HepG2 (cell line): ENCODE data around the gene KATNB1. TPM values are rescaled to one million over a fixed set of nuclear protein-coding genes. Genes with fewer than 3 reads are reported as not detected.
A peak's percentile ranks its signal among the peaks of the same experiment; 100 is the strongest.

ENCODE experiments used
- ATAC-seq: fragments of 200-7000 bp; cut with Tn5 transposase; 3 replicates; pipeline ENCODE4 v1.9.1; 2020; ENCODE audit warnings: mild to moderate bottlenecking, moderate library complexity
- BruUV-seq: library from RNA; stranded (reverse); fragments of 400-500 nt; replicated peaks from 2 replicates; lab custom pipeline; 2021; lab: Mats Ljungman, UMichigan
- CTCF ChIA-PET: fragments of 300-600 bp; formaldehyde crosslinking; extraction: SDS; loops from one replicate; lab custom pipeline; 2021; ENCODE audit warnings: low total read pairs, inconsistent platforms, low intra/inter-chr PET ratio; lab: Yijun Ruan, JAX
- POLR2A ChIA-PET: fragments of 350-600 bp; sonication (Branson Sonifier 250); formaldehyde crosslinking; loops from one replicate; lab custom pipeline; 2020; ENCODE audit warnings: antibody characterized with exemption, inconsistent platforms; lab: Yijun Ruan, JAX
- DNase-seq: peaks from one replicate; pipeline ENCODE4 v3.0.0-alpha.2; 2015; ENCODE audit warnings: low spot score
- FAIRE-seq: peaks from 3 replicates; lab custom pipeline; 2011; peaks lifted over from hg19 to GRCh38; lab: Jason Lieb, UNC
- H2AFZ ChIP-seq: one replicate; pipeline ENCODE4 v1.6.1; 2011; ENCODE audit warnings: low read length, inconsistent platforms
- H3K27ac ChIP-seq: fragments of 300-600 bp; 3 replicates; pipeline ENCODE4 v1.8.0; 2011; ENCODE audit warnings: mixed run types, mild to moderate bottlenecking, mixed read lengths, low read length, inconsistent platforms; ENCODE audit not compliant: insufficient read depth; ENCODE audit errors: extremely low read length
- H3K27me3 ChIP-seq, 2 experiments: fragments of 200-600 bp in 1 of 2; 2 replicates in 1 of 2; 3 replicates in 1 of 2; pipeline versions ENCODE4 v1.6.0 to v1.8.0; 2011; ENCODE audit warnings: low read length in 2 of 2, mild to moderate bottlenecking in 2 of 2, moderate library complexity in 2 of 2, inconsistent platforms in 1 of 2; ENCODE audit not compliant: insufficient read depth in 2 of 2, control insufficient read depth in 1 of 2
- H3K36me3 ChIP-seq, 2 experiments: fragments of 200-600 bp in 1 of 2; replicated peaks in 1 of 2; 2 replicates in 1 of 2; 3 replicates in 1 of 2; pipeline versions ENCODE4 v1.5.1 to v1.8.0; 2011; ENCODE audit warnings: low read length in 2 of 2, inconsistent platforms in 1 of 2; ENCODE audit not compliant: insufficient read depth in 2 of 2, control insufficient read depth in 1 of 2
- H3K4me1 ChIP-seq: 2 replicates; pipeline ENCODE4 v1.5.1; 2012; ENCODE audit warnings: low read length, inconsistent platforms; ENCODE audit not compliant: insufficient read depth
- H3K4me2 ChIP-seq: 2 replicates; pipeline ENCODE4 v1.6.0; 2011; ENCODE audit warnings: low read depth, low read length, inconsistent platforms
- H3K4me3 ChIP-seq, 3 experiments: fragments of 200-600 bp in 1 of 3; sonication (generic), shearing (Covaris generic) in 1 of 3; replicated peaks in 1 of 3; 2 replicates each; pipeline ENCODE4 v1.5.1; 2011 to 2016; ENCODE audit warnings: low read length in 3 of 3, inconsistent platforms in 2 of 3, low read depth in 2 of 3, mild to moderate bottlenecking in 2 of 3, control low read depth in 1 of 3, mixed read lengths in 1 of 3; ENCODE audit not compliant: insufficient read depth in 1 of 3
- H3K79me2 ChIP-seq: one replicate; pipeline ENCODE4 v1.6.1; 2011; ENCODE audit warnings: low read length, inconsistent platforms; ENCODE audit not compliant: insufficient read depth
- H3K9ac ChIP-seq: 2 replicates; pipeline ENCODE4 v1.6.0; 2011; ENCODE audit warnings: mild to moderate bottlenecking, low read depth, low read length, inconsistent platforms; ENCODE audit not compliant: insufficient read depth
- H3K9me3 ChIP-seq: 2 replicates; pipeline ENCODE4 v1.5.1; 2012; ENCODE audit warnings: mild to moderate bottlenecking, low read length
- H4K20me1 ChIP-seq: 2 replicates; pipeline ENCODE4 v1.6.0; 2011; ENCODE audit warnings: inconsistent platforms, mild to moderate bottlenecking, low read length, moderate library complexity; ENCODE audit not compliant: insufficient read depth
- CBX1 ChIP-seq: IDR thresholded peaks from one replicate; pipeline ENCODE4 v1.6.1; 2016; ENCODE audit warnings: antibody characterized with exemption, low read depth
- EEA1 ChIP-seq: sonication (generic); formaldehyde crosslinking; IDR thresholded peaks from 2 replicates; pipeline ENCODE4 v1.5.1; 2020; ENCODE audit warnings: mild to moderate bottlenecking, missing genetic modification reagents, borderline replicate concordance
- GABPB1 ChIP-seq: IDR thresholded peaks from 2 replicates; pipeline ENCODE4 v1.6.1; 2016; ENCODE audit warnings: mild to moderate bottlenecking, missing genetic modification reagents, moderate library complexity, missing compliant biosample characterization
- JUN ChIP-seq: sonication (generic); formaldehyde crosslinking; IDR thresholded peaks from 2 replicates; pipeline ENCODE4 v1.4.0; 2020; ENCODE audit warnings: mild to moderate bottlenecking, missing genetic modification reagents
- KLF6 ChIP-seq: IDR thresholded peaks from 2 replicates; pipeline ENCODE4 v1.8.0; 2016; ENCODE audit warnings: missing biosample characterization, missing genetic modification reagents
- NFKB2 ChIP-seq: sonication (generic); formaldehyde crosslinking; IDR thresholded peaks from 2 replicates; pipeline ENCODE4 v1.4.0; 2020; ENCODE audit warnings: missing genetic modification reagents, borderline replicate concordance
- NR2C2 ChIP-seq: sonication (generic); formaldehyde crosslinking; IDR thresholded peaks from 2 replicates; pipeline ENCODE4 v1.4.0; 2020; ENCODE audit warnings: missing genetic modification reagents, mild to moderate bottlenecking, moderate library complexity, borderline replicate concordance
- PHF8 ChIP-seq: sonication (generic); formaldehyde crosslinking; IDR thresholded peaks from 2 replicates; pipeline ENCODE4 v1.5.0; 2020; ENCODE audit warnings: missing genetic modification reagents
- RARA ChIP-seq: IDR thresholded peaks from 2 replicates; pipeline ENCODE4 v1.6.1; 2016; ENCODE audit warnings: missing genetic modification reagents, missing compliant biosample characterization
- SAFB2 ChIP-seq: sonication (generic); formaldehyde crosslinking; IDR thresholded peaks from 2 replicates; pipeline ENCODE4 v1.5.1; 2020; ENCODE audit warnings: missing genetic modification reagents, low read depth, mild to moderate bottlenecking, borderline replicate concordance
- SALL2 ChIP-seq: sonication (generic); formaldehyde crosslinking; IDR thresholded peaks from 2 replicates; pipeline ENCODE4 v1.8.1; 2023; ENCODE audit warnings: mild to moderate bottlenecking, missing genetic modification reagents, inconsistent platforms
- THAP9 ChIP-seq: sonication (generic); formaldehyde crosslinking; IDR thresholded peaks from 2 replicates; pipeline ENCODE4; 2020; ENCODE audit warnings: missing genetic modification reagents, mild to moderate bottlenecking, borderline replicate concordance
- ZBTB7B ChIP-seq: sonication (generic); formaldehyde crosslinking; IDR thresholded peaks from 2 replicates; pipeline ENCODE4 v1.4.0; 2020; ENCODE audit warnings: missing genetic modification reagents
- ZNF160 ChIP-seq: sonication (generic); formaldehyde crosslinking; IDR thresholded peaks from 2 replicates; pipeline ENCODE4 v1.8.0; 2022; ENCODE audit warnings: mild to moderate bottlenecking, inconsistent platforms, missing genetic modification reagents
- ZNF362 ChIP-seq: sonication (generic); formaldehyde crosslinking; IDR thresholded peaks from 2 replicates; pipeline ENCODE4 v1.4.0; 2020; ENCODE audit warnings: missing genetic modification reagents, mild to moderate bottlenecking, borderline replicate concordance
- ZNF460 ChIP-seq: sonication (generic); formaldehyde crosslinking; IDR thresholded peaks from 2 replicates; pipeline ENCODE4 v1.5.1; 2020; ENCODE audit warnings: missing genetic modification reagents, mild to moderate bottlenecking, borderline replicate concordance
- ZNF558 ChIP-seq: sonication (generic); formaldehyde crosslinking; IDR thresholded peaks from 2 replicates; pipeline ENCODE4 v1.9.0; 2022; ENCODE audit warnings: mild to moderate bottlenecking, missing genetic modification reagents, borderline replicate concordance
- ZNF7 ChIP-seq: IDR thresholded peaks from 2 replicates; pipeline ENCODE4 v1.6.1; 2016; ENCODE audit warnings: missing biosample characterization, missing genetic modification reagents
- ZNF790 ChIP-seq: sonication (generic); formaldehyde crosslinking; IDR thresholded peaks from 2 replicates; pipeline ENCODE4 v1.8.0; 2022; ENCODE audit warnings: missing genetic modification reagents, mild to moderate bottlenecking, borderline replicate concordance
- ZNF850 ChIP-seq: sonication (generic); formaldehyde crosslinking; conservative IDR thresholded peaks from 2 replicates; pipeline ENCODE4 v1.9.0; 2021; ENCODE audit warnings: mild to moderate bottlenecking, missing genetic modification reagents
- ZSCAN25 ChIP-seq: sonication (generic); formaldehyde crosslinking; IDR thresholded peaks from 2 replicates; pipeline ENCODE4 v1.8.0; 2022; ENCODE audit warnings: mild to moderate bottlenecking, missing genetic modification reagents
- WGBS: methylation state at CpG from one replicate; pipeline ENCODE4 v1.1.6; 2017; ENCODE audit warnings: low lambda C conversion rate; 5-methylcytosine and 5-hydroxymethylcytosine counted together
- in situ Hi-C: cut with HindIII; loops from 2 replicates; pipeline ENCODE4 v1.10.0; 2017; ENCODE audit warnings: low pct_unique_long_range_greater_than_20kb; ENCODE audit not compliant: extremely low pct_ligation_motif_present
- intact Hi-C: fragments of 100-400 bp; cut with micrococcal nuclease; formaldehyde crosslinking; loops from one replicate; pipeline ENCODE4 v1.10.0; 2022; ENCODE audit not compliant: unreplicated experiment
- polyA plus RNA-seq, 8 experiments: library from polyadenylated mRNA; depleted of rRNA in 3 of 8; stranded (reverse) in 7 of 8; unstranded in 1 of 8; fragments of >200 nt; fragmentation: Illumina TruSeq in 4 of 8; extraction: Trizol in 4 of 8; gene quantifications; 2 replicates each; pipeline versions ENCODE4 v1.2.1 to v1.2.3, GENCODE V29; 2011 to 2016; ENCODE audit warnings: low read depth in 4 of 8, missing spikeins in 1 of 8, mixed read lengths in 1 of 8; ENCODE audit not compliant: insufficient read depth in 1 of 8
- total RNA-seq, 5 experiments: library from RNA; depleted of rRNA; stranded (reverse); fragments of >200 nt; fragmentation: Illumina TruSeq; extraction: Trizol; gene quantifications; 2 replicates each; pipeline ENCODE4 v1.2.3, GENCODE V29; 2016; ENCODE audit warnings: low read depth in 1 of 5

Gene KATNB1
- total and polyA plus RNA-seq, 2 of the 13 experiments (the other 11 are each of a cell fraction or from before 2014, with no cell fraction given) = 31.5 to 43.5 TPM

GRCh38 chr16:57794849-57795430 lies 59.4 kb downstream of the KATNB1 start:
- FAIRE-seq = no peak
- intact Hi-C loops (loop anchor here (5.0 kb wide), 2 partner anchors 47 to 207 kb away; partner anchors contain the start of genes USB1 and ZNF319), in situ Hi-C loops (no loop called here)
- Histone ChIP-seq H3K9ac (no peak overlapping the region), H4K20me1 (no peaks in the 10 kb centered on the region; the same call in 1 of the 2 replicates), H3K27ac (no peak overlapping the region), H2AFZ (no peak overlapping the region), H3K36me3 (peaks cover 25 to 34% of the 10 kb centered on the region in 2 experiments), H3K4me1 (peaks cover 62% of the 10 kb centered on the region), H3K4me2 (0 out of 2 replicates have a peak overlapping the region, but pooled peaks have one; percentile 20), H3K4me3 (no peak overlapping the region), H3K27me3 (no peaks in the 10 kb centered on the region), H3K79me2 (peaks cover 23% of the 10 kb centered on the region), H3K9me3 (no peaks in the 10 kb centered on the region)
- WGBS = 98% methylated on average over 9 of the region's 18 CpGs
- DNase-seq = no peak
- POLR2A ChIA-PET = interaction anchor here (1.0 to 12.4 kb wide), 5 partner anchors 8 to 68 kb away, joined by 3 to 141 read pairs (median 6); partner anchors contain the start of gene KIFC3
- CTCF ChIA-PET = no interaction called here
- ATAC-seq = no peak
- BruUV-seq = no TSS peak
- TF ChIP-seq THAP9 (CRISPR knock-in tag) = 0 out of 2 replicates have a peak, but pooled peaks have one; percentile 25
- no peak for TF ChIP-seq ZNF850 (CRISPR knock-in tag)
- TF ChIP-seq ZBTB7B = 0 out of 2 replicates have a peak, but pooled peaks have one; percentile 5
- no peak for TF ChIP-seq ZSCAN25 (CRISPR knock-in tag)
- no peak for TF ChIP-seq SAFB2 (CRISPR knock-in tag)
- no peak for TF ChIP-seq ZNF558
- TF ChIP-seq KLF6 (CRISPR knock-in tag) = no peak
- no peak for TF ChIP-seq ZNF790
- no peak for TF ChIP-seq SALL2 (CRISPR knock-in tag)
- no peak for TF ChIP-seq CBX1
- no peak for TF ChIP-seq GABPB1 (CRISPR knock-in tag)
- TF ChIP-seq NFKB2 (CRISPR knock-in tag) = 0 out of 2 replicates have a peak, but pooled peaks have one; percentile 3
- 0 out of 2 replicates have a peak, but pooled peaks have one; percentile 26 for TF ChIP-seq NR2C2 (CRISPR knock-in tag)
- no peak for TF ChIP-seq JUN
- TF ChIP-seq ZNF362 (CRISPR knock-in tag) = no peak
- no peak for TF ChIP-seq ZNF160 (CRISPR knock-in tag)
- TF ChIP-seq RARA (CRISPR knock-in tag) = no peak
- no peak for TF ChIP-seq PHF8
- no peak for TF ChIP-seq ZNF7 (CRISPR knock-in tag)
- no peak for TF ChIP-seq ZNF460 (CRISPR knock-in tag)
- 0 out of 2 replicates have a peak, but pooled peaks have one; percentile 43 for TF ChIP-seq EEA1
